HG03108 (cell line): ENCODE results near the gene PRKAR2B.
"Not testable (repeated sequence)": the region's sequence is repeated elsewhere in the genome, so short reads cannot be mapped to it uniquely, and the experiment has no call there.

ENCODE experiments used
- ATAC-seq: cut with Tn5 transposase; IDR thresholded peaks from one replicate; pipeline ENCODE4 v1.9.1; 2021; ENCODE audit warnings: moderate library complexity; ENCODE audit not compliant: unreplicated experiment

Gene PRKAR2B

DNA sequence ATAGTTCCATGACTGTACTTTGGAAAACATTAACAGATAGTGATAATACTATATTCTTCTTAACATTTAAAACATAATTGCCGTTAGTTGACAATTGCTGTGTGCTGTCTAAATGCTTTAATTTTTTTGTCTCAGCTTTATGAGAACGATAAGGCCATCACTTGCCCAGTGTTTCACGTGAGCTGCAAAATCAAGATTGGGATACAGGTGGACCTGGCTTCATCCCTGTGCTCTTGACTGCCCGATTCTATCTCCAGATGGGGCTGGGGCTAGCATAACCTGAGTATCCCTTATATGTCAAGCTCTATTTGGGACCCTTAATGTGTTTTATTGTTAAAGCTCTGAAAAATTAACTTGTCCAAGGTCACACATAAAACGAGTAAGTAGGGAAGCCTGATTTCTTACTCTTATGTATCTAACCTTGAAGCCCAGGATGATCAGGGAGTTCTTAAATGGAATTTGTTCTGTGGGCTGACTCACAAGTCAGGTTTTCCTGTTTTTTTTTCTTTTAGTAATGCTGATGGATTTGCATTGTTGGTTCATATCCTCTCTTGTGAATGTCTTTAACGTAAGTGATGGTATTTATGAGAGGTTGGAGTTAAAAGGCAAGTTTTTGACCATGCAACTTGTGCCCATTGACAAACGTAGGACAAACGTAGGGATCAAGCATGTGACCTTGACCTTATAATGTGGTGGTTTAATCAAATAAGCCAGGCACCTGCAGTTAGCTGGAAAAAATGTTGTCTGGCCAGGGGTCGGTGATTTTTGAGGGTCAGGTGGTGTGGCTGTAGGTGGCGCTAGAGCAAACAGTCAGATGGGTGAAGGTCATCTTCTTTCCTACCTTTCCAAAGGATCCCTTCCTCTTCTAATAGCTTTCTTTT lies 3.6 kb downstream of the PRKAR2B start:
- ATAC-seq = no peak

- ATAC-seq = no peak
Observed at GRCh38 chr7:107048783-107049418, 4.4 kb downstream of the PRKAR2B start.

GRCh38 chr7:107049480-107049879 lies 5.0 kb downstream of the PRKAR2B start:
- ATAC-seq = no peak

DNA sequence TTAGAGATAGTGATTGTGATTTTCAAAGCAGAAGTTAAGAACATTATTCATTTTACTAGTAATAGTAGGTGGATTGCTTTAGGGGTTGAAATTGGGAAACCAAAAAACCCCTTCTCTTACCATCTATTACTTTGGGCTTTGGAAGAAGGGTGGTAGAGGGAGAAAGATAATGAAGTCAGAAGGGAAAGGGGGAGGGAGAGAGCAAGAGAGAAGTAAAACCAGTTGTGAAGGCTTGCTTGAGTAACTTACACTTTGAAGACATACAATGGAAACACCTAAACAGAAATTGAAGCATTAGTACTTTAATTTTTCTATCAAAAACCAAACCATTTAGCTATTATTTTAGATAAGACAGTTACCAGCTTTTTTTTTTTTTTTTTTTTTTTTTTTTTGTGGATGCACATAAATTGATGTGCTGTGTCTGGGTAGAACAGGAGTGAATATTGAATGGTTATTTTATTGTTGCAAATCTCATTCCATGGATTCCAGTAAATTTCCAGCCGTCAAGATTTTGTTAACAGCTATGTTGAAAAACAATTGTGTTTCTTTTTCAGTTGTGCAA lies 5.5 kb downstream of the PRKAR2B start:
- ATAC-seq = no peak

- ATAC-seq = no peak
Observed at GRCh38 chr7:107051376-107051775, 6.9 kb downstream of the PRKAR2B start.

DNA sequence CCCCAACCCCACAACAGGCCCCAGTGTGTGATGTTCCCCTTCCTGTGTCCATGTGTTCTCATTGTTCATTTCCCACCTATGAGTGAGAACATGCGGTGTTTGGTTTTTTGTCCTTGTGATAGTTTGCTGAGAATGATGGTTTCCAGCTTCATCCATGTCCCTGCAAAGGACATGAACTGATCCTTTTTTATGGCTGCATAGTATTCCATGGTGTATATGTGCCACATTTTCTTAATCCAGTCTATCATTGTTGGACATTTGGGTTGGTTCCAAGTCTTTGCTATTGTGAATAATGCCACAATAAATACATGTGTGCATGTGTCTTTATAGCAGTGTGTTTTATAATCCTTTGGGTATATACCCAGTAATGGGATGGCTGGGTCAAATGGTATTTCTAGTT lies 10.5 kb downstream of the PRKAR2B start:
- not testable (repeated sequence) for ATAC-seq

GRCh38 chr7:107056058-107056457 lies 11.6 kb downstream of the PRKAR2B start:
- ATAC-seq = not testable (repeated sequence)

GRCh38 chr7:107056728-107057473 lies 12.4 kb downstream of the PRKAR2B start:
- ATAC-seq = no peak

DNA sequence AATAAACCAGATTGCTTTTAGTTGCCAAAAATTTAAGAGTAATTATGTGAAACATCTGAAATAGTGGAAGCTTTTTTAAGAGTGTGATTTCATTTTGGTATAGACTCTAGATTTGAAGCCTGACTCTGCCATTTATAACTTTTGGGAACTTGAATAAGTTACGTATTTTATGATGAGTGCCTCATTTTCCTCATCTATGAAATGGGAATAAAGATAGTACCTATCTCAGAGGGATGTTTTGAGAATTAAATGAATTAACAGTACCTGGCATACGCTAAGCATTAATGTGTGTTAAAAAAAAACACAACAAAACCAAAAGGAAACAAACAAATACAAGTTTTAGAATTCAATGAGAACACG lies 12.9 kb downstream of the PRKAR2B start:
- ATAC-seq = no peak

- ATAC-seq = no peak
Observed at GRCh38 chr7:107059468-107059867, 15.0 kb downstream of the PRKAR2B start.

DNA sequence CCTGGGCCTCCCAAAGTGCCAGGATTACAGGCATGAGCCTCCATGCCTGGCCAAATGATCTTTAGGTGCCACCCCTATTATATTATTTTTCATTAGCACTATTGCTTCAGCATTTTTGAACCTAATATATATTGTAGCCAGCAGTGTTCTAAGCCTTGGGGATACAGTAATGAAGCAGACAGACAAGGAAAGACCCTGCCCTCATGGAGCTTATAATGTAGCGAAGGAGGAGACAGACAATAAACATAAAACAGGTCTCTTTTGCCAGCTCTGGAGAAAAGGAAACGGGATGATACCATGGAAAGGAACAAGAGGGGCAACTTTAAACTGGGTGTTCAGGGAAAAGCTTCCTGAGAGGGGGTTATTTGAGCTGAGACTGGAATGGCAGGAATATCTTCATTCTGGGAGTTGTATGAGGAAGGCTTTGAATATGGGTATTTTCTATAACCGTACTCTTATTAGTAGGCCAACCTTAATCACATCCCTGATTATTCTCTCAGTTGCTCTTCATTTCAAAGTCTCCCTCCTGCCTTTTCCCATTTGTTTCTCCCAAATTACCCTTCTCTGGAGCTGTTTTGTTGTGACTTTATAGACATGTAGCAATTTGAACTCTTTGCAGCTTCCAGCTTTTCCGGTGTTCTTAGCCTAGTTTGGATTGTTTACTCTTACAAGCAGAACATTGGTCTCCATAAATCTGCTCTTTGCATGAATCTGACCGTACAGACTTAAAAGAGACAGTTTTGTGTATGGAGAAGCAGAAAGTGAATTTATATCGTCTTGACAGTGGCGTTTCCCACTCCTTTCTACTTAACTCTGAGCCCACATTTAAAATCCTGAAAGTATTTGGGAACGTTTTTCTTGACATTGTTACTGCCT lies 19.0 kb downstream of the PRKAR2B start:
- no peak for ATAC-seq

- ATAC-seq = no peak
Observed at GRCh38 chr7:107064255-107064654, 19.8 kb downstream of the PRKAR2B start.

- no peak for ATAC-seq
Observed at GRCh38 chr7:107065929-107066247, 21.4 kb downstream of the PRKAR2B start.

DNA sequence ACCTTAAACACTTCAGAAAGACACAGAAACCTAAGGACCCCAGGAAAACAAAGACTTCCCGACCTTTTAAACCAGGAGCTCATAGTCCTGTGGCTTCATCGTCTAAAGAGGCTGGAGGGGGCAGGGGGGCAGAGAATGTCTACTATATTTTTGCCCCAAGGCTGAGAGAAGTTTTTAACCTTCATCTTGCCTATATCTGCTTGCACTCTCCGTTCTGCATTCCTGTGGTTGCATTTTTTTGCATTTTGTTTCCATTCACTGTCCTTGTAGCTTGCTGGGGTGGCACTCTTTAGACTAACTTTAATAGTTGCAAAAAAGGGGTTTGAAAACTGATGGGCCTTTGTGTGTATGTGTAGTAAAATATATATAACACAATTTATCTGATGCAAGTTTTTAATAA lies 23.7 kb downstream of the PRKAR2B start:
- no peak for ATAC-seq

DNA sequence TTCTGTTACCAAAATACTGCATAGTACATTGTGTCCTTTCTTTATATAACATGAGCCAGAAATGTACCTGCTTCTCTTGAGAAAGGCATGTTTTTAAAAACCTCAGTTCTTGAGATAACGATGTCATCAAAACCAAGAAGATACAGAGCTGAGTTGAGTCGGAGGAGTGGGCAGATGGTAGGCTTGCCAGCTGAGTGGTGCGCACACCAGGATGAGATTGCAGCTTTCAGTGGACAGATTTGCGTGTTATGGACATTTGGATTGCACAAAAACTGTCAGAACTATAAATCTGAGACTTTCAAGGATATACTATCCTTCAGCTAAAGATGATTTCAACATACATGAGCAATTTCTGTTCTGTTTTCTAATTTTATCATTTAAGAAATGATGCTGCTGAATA lies 25.0 kb downstream of the PRKAR2B start:
- no peak for ATAC-seq

GRCh38 chr7:107070710-107071109 lies 26.2 kb downstream of the PRKAR2B start:
- no peak for ATAC-seq

DNA sequence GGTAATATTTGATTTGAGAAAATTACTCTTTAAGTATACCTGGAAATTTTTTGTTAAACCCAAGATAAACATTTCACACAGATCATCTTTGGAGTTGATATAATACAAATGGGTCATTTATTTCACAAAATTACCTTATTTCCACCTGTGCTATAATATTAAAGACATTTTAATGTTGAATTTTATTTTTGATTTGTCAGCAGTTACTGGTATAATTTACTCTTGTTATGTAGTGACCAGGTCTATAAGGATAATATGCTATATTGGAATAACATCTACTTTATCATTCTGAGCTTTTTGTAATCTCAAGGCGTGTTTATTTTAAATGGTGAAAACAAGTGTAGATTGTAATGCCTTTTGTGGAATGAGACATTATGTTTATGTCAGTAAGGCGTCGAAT lies 26.6 kb downstream of the PRKAR2B start:
- no peak for ATAC-seq

- ATAC-seq = no peak
Observed at GRCh38 chr7:107072133-107072532, 27.6 kb downstream of the PRKAR2B start.

GRCh38 chr7:107075863-107076574 lies 31.5 kb downstream of the PRKAR2B start:
- ATAC-seq = no peak
